GM19099 (cell line): Measurements from ENCODE around the gene SCUBE2.

ENCODE experiments used
- POLR2A ChIP-seq: IDR thresholded peaks from 3 replicates; pipeline ENCODE4 v1.6.1; 2011; ENCODE audit warnings: low read depth; ENCODE audit not compliant: insufficient read length; ENCODE audit errors: extremely low read depth

The SCUBE2 gene

GRCh38 chr11:9069862-9070470, 21.4 kb downstream of the SCUBE2 start:
- no peak for TF ChIP-seq POLR2A

GRCh38 chr11:9069256-9069655, 22.1 kb downstream of the SCUBE2 start:
- no peak for TF ChIP-seq POLR2A

GRCh38 chr11:9066433-9066925, 24.9 kb downstream of the SCUBE2 start:
- no peak for TF ChIP-seq POLR2A

GRCh38 chr11:9065607-9066432, 25.6 kb downstream of the SCUBE2 start:
- no peak for TF ChIP-seq POLR2A

- no peak for TF ChIP-seq POLR2A
These were observed 29.6 kb downstream of the SCUBE2 start for GRCh38 chr11:9061807-9062206.

GRCh38 chr11:9060700-9061111, 30.7 kb downstream of the SCUBE2 start:
- TF ChIP-seq POLR2A = no peak

- no peak for TF ChIP-seq POLR2A
These were observed 32.0 kb downstream of the SCUBE2 start for GRCh38 chr11:9059406-9059805.

- TF ChIP-seq POLR2A = no peak
These were observed 33.5 kb downstream of the SCUBE2 start for GRCh38 chr11:9057888-9058287.

GRCh38 chr11:9057007-9057406, 34.4 kb downstream of the SCUBE2 start:
- TF ChIP-seq POLR2A = no peak

GRCh38 chr11:9056467-9056866, 34.9 kb downstream of the SCUBE2 start:
- no peak for TF ChIP-seq POLR2A

- TF ChIP-seq POLR2A = no peak
These were observed 37.9 kb downstream of the SCUBE2 start for GRCh38 chr11:9053316-9054035.

- TF ChIP-seq POLR2A = no peak
These were observed 39.1 kb downstream of the SCUBE2 start for GRCh38 chr11:9052316-9052715.

GRCh38 chr11:9049959-9050358, 41.4 kb downstream of the SCUBE2 start:
- TF ChIP-seq POLR2A = no peak

GRCh38 chr11:9047964-9048523, 43.4 kb downstream of the SCUBE2 start:
- TF ChIP-seq POLR2A = no peak

- no peak for TF ChIP-seq POLR2A
These were observed 44.9 kb downstream of the SCUBE2 start for GRCh38 chr11:9046481-9046880.

- TF ChIP-seq POLR2A = no peak
These were observed 48.9 kb downstream of the SCUBE2 start for GRCh38 chr11:9042488-9042887.

- no peak for TF ChIP-seq POLR2A
These were observed 49.7 kb downstream of the SCUBE2 start for GRCh38 chr11:9041747-9042146.
